Measurements from ENCODE around the gene RBL1.
A peak's percentile ranks its signal among the peaks of the same experiment; 100 is the strongest.

Gene RBL1

DNA sequence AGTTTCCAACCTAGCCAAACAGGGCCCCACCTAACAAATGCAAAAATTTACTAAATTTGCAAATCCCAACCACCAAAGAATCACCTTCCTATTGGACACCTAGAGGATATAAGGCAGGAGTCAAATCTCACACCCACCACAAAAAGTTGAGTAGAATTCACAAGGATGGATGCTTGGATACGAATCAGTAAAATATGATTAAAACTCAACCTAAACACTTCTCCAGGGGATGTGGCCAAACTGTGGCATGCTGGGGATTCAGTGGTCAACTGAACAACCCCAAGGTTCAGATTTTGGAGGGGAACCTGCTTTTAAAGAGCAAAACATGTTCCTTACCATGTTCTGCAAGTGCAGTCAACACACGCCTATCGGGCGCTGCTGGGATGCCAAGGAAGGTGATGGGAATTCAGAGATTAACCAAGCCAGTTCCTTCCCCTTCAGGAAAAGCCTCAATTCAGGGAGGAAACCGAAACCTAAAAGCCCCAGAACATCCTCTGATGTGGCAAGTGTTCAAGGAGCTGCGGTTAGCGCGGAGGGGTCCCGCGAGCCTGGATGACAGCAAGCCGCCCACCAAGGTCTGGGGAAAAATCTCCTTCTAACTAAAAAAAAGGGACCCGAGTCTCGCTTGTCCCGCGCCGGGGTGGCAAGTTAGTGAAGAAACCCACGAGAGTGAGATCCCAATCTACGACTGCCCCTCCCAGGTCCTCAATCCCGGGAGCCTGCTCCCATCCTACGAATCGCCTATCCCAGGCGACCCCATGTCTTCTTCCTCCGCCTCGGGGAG is 145.2 kb downstream of the RBL1 start:
- peak in 1 of 2 experiments; percentile 33 for DNase-seq (ENCODE audit: low read depth in 2 of 2)

Measured in stimulated activated CD4-positive, alpha-beta T cell treated with anti-CD3 and anti-CD28 coated beads, Interleukin-12 subunit alpha, Interleukin-12 subunit beta, amount 100 ng/mL, for 24 hours (primary cell).